Right lobe of liver (tissue), 6 donors: ENCODE measurements around the gene SLC2A1. TPM values are rescaled to one million over a fixed set of nuclear protein-coding genes. Genes with fewer than 3 reads are reported as not detected.

ENCODE experiments used
- ATAC-seq, 4 donors: fragments of 200-7000 bp; cut with Tn5 transposase; one replicate each; pipeline ENCODE4 v1.9.1; 2020; ENCODE audit warnings: mild to moderate bottlenecking in 4 of 4, moderate library complexity in 4 of 4
- DNase-seq, 3 donors: peaks; one replicate each; pipeline ENCODE4 v3.0.0-alpha.2; 2020
- H3K27ac ChIP-seq, 3 donors: fragments of 200-600 bp; one replicate each; pipeline ENCODE4 v1.8.0; 2022
- H3K27me3 ChIP-seq, 2 donors: fragments of 200-600 bp; one replicate each; pipeline ENCODE4 v1.8.0; 2022
- H3K36me3 ChIP-seq, 4 donors: fragments of 200-600 bp; sonication (generic) in 1 of 4; one replicate each; pipeline versions ENCODE4 v1.5.1 to v1.8.0; 2017 to 2022; ENCODE audit warnings: control low read depth in 1 of 4
- H3K4me1 ChIP-seq, 4 donors: fragments of 200-600 bp; sonication (generic) in 1 of 4; one replicate each; pipeline versions ENCODE4 v1.5.1 to v1.8.0; 2017 to 2022; ENCODE audit warnings: control low read depth in 1 of 4
- H3K4me3 ChIP-seq, 3 donors: fragments of 200-600 bp; one replicate each; pipeline ENCODE4 v1.8.0; 2022
- H3K9me3 ChIP-seq, 4 donors: fragments of 200-600 bp; sonication (generic) in 1 of 4; one replicate each; pipeline versions ENCODE4 v1.5.1 to v1.8.0; 2017 to 2022; ENCODE audit warnings: control low read depth in 1 of 4
- CTCF ChIP-seq, 4 donors: fragments of 200-600 bp in 3 of 4; fragments of 450-650 bp in 1 of 4; IDR thresholded peaks; one replicate each; pipeline versions ENCODE4 v1.5.1 to v1.8.0; 2016 to 2022; ENCODE audit warnings: antibody characterized with exemption in 4 of 4, mild to moderate bottlenecking in 2 of 4
- POLR2A ChIP-seq: fragments of 450-650 bp; IDR thresholded peaks from one replicate; pipeline ENCODE4 v1.6.1; 2017; ENCODE audit warnings: antibody characterized with exemption, mild to moderate bottlenecking
- WGBS: methylation state at CpG from one replicate; pipeline ENCODE4 v1.1.6; 2018; ENCODE audit warnings: low coverage, low lambda C conversion rate; ENCODE audit not compliant: insufficient coverage; ENCODE audit errors: missing lambda C conversion rate; 5-methylcytosine and 5-hydroxymethylcytosine counted together
- intact Hi-C, 2 donors: fragments of 100-400 bp; cut with DNase I; formaldehyde crosslinking; loops; one replicate each; pipeline versions ENCODE4 v1.11.2 to v1.14.1; 2022
- total RNA-seq, 6 experiments: library from RNA; depleted of rRNA in 2 of 6; stranded (reverse); fragments of >200 nt in 2 of 6; fragmentation: NEBNext Ultra II Directional in 3 of 6; extraction: Animal tissue kit (Norgen Biotek cat#: 25700) in 3 of 6; gene quantifications; one replicate each; pipeline versions ENCODE4 v1.1.0 to v1.2.4, GENCODE V29; 2016 to 2023
- donor health status: DM: no; HTN: yes; CAD: no.
- donor health status: DM: no; HTN: no; CAD: no.
- donor health status: DM: no; HTN: no; CAD: no.
- donor health status: DM: no; HTN: yes; CAD: no.
- donor health status: DM: no; HTN: yes; CAD: no.

SLC2A1 gene
- total RNA-seq, 6 experiments from 2014 or later, result 0.74 to 34.3 (median 5.8) TPM

GRCh38 chr1:43000271-43000670 is 41.6 kb upstream of the SLC2A1 start:
- no peak overlapping the region for H3K27ac ChIP-seq
- ATAC-seq, result no peak
- no peak for TF ChIP-seq POLR2A
- TF ChIP-seq CTCF (IDR thresholded peaks at IDR 0.05), result no peak
- no peak overlapping the region for H3K4me3 ChIP-seq
- DNase-seq, result no peak
- no peaks in the 10 kb centered on the region for H3K4me1 ChIP-seq
- intact Hi-C loops, result no loop called here
- H3K27me3 ChIP-seq, result no peaks in the 10 kb centered on the region
- H3K9me3 ChIP-seq, result no peaks in the 10 kb centered on the region
- no CpG with 5 or more reads among the region's 1 CpG for WGBS
- H3K36me3 ChIP-seq, result no peaks in the 10 kb centered on the region

GRCh38 chr1:42999308-42999707 is 40.6 kb upstream of the SLC2A1 start:
- no peaks in the 10 kb centered on the region for H3K4me1 ChIP-seq
- TF ChIP-seq POLR2A (no peak), CTCF (IDR thresholded peaks at IDR 0.05) (no peak)
- DNase-seq (no peak), ATAC-seq (no peak)
- no peaks in the 10 kb centered on the region for H3K27me3 ChIP-seq
- no peaks in the 10 kb centered on the region for H3K36me3 ChIP-seq
- H3K9me3 ChIP-seq, result no peaks in the 10 kb centered on the region
- H3K27ac ChIP-seq, result no peak overlapping the region
- H3K4me3 ChIP-seq, result no peak overlapping the region
- intact Hi-C loops, result no loop called here

- TF ChIP-seq CTCF (IDR thresholded peaks at IDR 0.05) (no peak), POLR2A (no peak)
- no peaks in the 10 kb centered on the region for H3K27me3 ChIP-seq
- H3K4me3 ChIP-seq, result no peak overlapping the region
- H3K36me3 ChIP-seq, result no peaks in the 10 kb centered on the region
- ATAC-seq, result no peak
- DNase-seq, result no peak
- intact Hi-C loops, result no loop called here
- no peaks in the 10 kb centered on the region for H3K9me3 ChIP-seq
- H3K27ac ChIP-seq, result no peak overlapping the region
- WGBS, result 60% methylated on average over 2 of the region's 2 CpGs
- no peaks in the 10 kb centered on the region for H3K4me1 ChIP-seq
Measured at GRCh38 chr1:42998386-42998785, 39.7 kb upstream of the SLC2A1 start.

DNA sequence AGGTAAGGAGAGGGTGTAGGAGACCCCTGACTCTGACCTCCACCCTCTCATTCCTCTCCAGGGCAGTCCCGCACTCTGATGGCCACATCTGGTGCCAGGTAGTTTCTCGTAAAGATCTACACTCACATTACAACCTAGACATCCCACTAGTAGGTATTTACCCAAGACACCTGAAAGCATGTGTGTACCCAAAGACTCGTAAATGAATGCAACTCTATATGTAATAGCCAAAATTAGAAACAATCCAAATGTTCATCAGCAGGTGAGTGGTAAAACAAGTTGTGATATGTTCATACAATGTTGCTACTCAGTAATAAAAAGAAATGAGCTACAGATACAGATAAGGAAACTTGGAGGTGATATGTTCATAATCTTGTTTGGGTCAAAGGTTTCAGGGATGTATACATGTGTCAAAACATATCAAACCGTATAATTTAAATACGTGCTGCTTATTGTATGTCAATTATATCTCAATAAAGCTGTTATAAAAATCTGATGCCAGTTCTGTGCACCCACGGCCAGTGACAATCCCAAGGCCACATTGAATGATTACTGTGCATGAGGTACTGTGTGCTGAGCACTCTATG is 37.8 kb upstream of the SLC2A1 start:
- TF ChIP-seq POLR2A, result no peak
- TF ChIP-seq CTCF (IDR thresholded peaks at IDR 0.05), result no peak
- intact Hi-C loops, result no loop called here
- ATAC-seq (no peak), DNase-seq (no peak)
- WGBS, result 88% methylated on average over 4 of the region's 6 CpGs
- Histone ChIP-seq H3K4me3 (no peak overlapping the region), H3K27me3 (no peaks in the 10 kb centered on the region), H3K36me3 (no peaks in the 10 kb centered on the region), H3K27ac (no peak overlapping the region), H3K9me3 (no peaks in the 10 kb centered on the region), H3K4me1 (no peaks in the 10 kb centered on the region)
